Superior temporal gyrus (tissue), 1 donor: ENCODE data around the gene CREG1.
A peak's percentile ranks its signal among the peaks of the same experiment; 100 is the strongest.
"Not testable (repeated sequence)": the region's sequence is repeated elsewhere in the genome, so short reads cannot be mapped to it uniquely, and the experiment has no call there.

ENCODE experiments used
- DNase-seq: peaks from one replicate; pipeline ENCODE4 v3.0.0-alpha.2; 2016; ENCODE audit errors: extremely low spot score

Gene CREG1

GRCh38 chr1:167564612-167565270 lies 11.2 kb upstream of the CREG1 start:
- no peak for DNase-seq

GRCh38 chr1:167563579-167564246 lies 10.2 kb upstream of the CREG1 start:
- DNase-seq: no peak

GRCh38 chr1:167562702-167563101 lies 9.1 kb upstream of the CREG1 start:
- DNase-seq: no peak

- no peak for DNase-seq
Measured at GRCh38 chr1:167561753-167562152, 8.2 kb upstream of the CREG1 start.

- DNase-seq: peak; percentile 94
Measured at GRCh38 chr1:167555971-167556714, 2.6 kb upstream of the CREG1 start.

- DNase-seq: not testable (repeated sequence)
Measured at GRCh38 chr1:167555072-167555471, 1.5 kb upstream of the CREG1 start.

GRCh38 chr1:167554028-167554779 lies 642 bp upstream of the CREG1 start:
- DNase-seq: no peak

GRCh38 chr1:167551362-167551761 lies 2.2 kb downstream of the CREG1 start:
- no peak for DNase-seq

GRCh38 chr1:167548059-167548932 lies 5.3 kb downstream of the CREG1 start:
- no peak for DNase-seq

GRCh38 chr1:167546935-167547334 lies 6.6 kb downstream of the CREG1 start:
- no peak for DNase-seq

- DNase-seq: no peak
Measured at GRCh38 chr1:167545349-167545748, 8.2 kb downstream of the CREG1 start.

- DNase-seq: no peak
Measured at GRCh38 chr1:167544447-167545093, 9.0 kb downstream of the CREG1 start.

- DNase-seq: no peak
Measured at GRCh38 chr1:167543199-167543990, 10.2 kb downstream of the CREG1 start.

GRCh38 chr1:167542109-167543032 lies 11.2 kb downstream of the CREG1 start:
- DNase-seq: no peak

GRCh38 chr1:167541610-167542009 lies 12.0 kb downstream of the CREG1 start:
- DNase-seq: no peak

GRCh38 chr1:167541003-167541402 lies 12.6 kb downstream of the CREG1 start:
- no peak for DNase-seq

- DNase-seq: peak; percentile 17
Measured at GRCh38 chr1:167538657-167539056, 14.9 kb downstream of the CREG1 start.

- DNase-seq: peak; percentile 92
Measured at GRCh38 chr1:167533851-167534300, 19.7 kb downstream of the CREG1 start.
